ENCODE data around the gene PDE4B. TPM values are rescaled to one million over a fixed set of nuclear protein-coding genes. Genes with fewer than 3 reads are reported as not detected.

PDE4B gene
- total RNA-seq, 2 donors from 2014 or later: 4.3 to 18.0 TPM

DNA sequence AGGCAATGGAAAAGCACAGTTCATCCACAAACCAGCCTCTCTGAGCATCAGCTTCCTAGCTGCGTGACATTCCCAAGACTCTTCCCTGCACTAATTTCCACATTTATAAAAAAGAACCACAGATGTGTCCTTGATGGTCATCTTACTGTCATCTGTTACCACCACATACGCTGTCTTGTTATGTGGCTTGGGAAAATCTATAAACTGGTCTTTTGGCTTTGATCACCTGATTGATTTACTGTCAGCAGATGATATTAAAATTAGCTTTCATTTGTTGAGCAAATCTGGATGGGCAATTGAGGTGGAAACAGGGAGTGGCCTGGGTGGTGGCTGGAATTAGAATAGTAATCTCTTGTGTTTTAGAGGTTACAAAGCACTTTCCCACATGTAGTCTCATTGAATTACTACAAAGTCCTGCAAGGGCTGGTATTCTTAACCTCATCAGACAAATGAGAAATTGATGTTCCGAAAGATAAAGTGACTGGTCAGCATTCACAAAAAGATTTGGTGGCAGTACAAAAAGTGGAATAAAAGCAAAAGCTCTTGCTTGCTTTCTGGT lies 509.6 kb downstream of the PDE4B start:
- DNase-seq: no peak
- H3K4me3 ChIP-seq (ENCODE audit: low read length): no peak overlapping the region
- no peak overlapping the region for H3K27ac Mint-ChIP-seq
- H3K4me1 ChIP-seq (ENCODE audit: control insufficient read depth, insufficient read depth, low read length): peaks cover 5% of the 10 kb centered on the region
- no peaks in the 10 kb centered on the region for H3K9me3 ChIP-seq (ENCODE audit: control insufficient read depth, low read length)
- peaks cover 11% of the 10 kb centered on the region for H3K4me1 Mint-ChIP-seq
- no peaks in the 10 kb centered on the region for H3K36me3 Mint-ChIP-seq (ENCODE audit: low read depth)
- no peaks in the 10 kb centered on the region for H3K27me3 ChIP-seq (ENCODE audit: control insufficient read depth, insufficient read depth, low read length, poor library complexity, severe bottlenecking)
- 93 to 96% methylated on average over 3 of the region's 3 CpGs for WGBS, 2 experiments (ENCODE audit: insufficient coverage in 1 of 2, insufficient read length in 1 of 2)
- H3K4me3 Mint-ChIP-seq: no peak overlapping the region
- TF ChIP-seq, protein P1, sequence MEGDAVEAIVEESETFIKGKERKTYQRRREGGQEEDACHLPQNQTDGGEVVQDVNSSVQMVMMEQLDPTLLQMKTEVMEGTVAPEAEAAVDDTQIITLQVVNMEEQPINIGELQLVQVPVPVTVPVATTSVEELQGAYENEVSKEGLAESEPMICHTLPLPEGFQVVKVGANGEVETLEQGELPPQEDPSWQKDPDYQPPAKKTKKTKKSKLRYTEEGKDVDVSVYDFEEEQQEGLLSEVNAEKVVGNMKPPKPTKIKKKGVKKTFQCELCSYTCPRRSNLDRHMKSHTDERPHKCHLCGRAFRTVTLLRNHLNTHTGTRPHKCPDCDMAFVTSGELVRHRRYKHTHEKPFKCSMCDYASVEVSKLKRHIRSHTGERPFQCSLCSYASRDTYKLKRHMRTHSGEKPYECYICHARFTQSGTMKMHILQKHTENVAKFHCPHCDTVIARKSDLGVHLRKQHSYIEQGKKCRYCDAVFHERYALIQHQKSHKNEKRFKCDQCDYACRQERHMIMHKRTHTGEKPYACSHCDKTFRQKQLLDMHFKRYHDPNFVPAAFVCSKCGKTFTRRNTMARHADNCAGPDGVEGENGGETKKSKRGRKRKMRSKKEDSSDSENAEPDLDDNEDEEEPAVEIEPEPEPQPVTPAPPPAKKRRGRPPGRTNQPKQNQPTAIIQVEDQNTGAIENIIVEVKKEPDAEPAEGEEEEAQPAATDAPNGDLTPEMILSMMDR (conservative IDR thresholded peaks at IDR 0.05): no peak
- no peaks in the 10 kb centered on the region for H3K27me3 Mint-ChIP-seq (ENCODE audit: insufficient read depth)
- no peaks in the 10 kb centered on the region for H3K9me3 Mint-ChIP-seq
- H3K9ac ChIP-seq (ENCODE audit: extremely low read depth, low read length, poor library complexity, severe bottlenecking): no peak overlapping the region
- H3K27ac ChIP-seq (ENCODE audit: low read depth, low read length): no peak overlapping the region
- H3K36me3 ChIP-seq (ENCODE audit: control insufficient read depth, insufficient read depth, low read length): no peaks in the 10 kb centered on the region

DNA sequence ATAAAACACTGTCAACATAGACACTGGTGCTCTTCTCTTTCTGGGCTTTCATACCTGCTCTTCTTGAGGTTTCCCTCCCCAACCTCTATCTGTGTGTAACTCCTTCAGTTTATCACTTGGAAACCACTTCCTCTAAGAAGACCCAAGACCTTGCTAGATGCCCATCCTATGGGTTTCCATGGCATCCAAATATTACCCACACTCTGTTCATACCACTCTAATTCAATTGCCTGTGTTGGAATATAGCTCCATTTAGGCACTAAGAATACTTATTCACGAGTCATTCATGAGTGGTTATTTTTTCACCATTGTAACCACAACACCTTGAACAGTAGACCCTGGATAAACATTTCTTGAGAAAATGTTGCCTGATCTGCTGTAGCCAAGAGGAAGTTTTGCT lies 510.1 kb downstream of the PDE4B start:
- no peaks in the 10 kb centered on the region for H3K27me3 Mint-ChIP-seq (ENCODE audit: insufficient read depth)
- H3K27ac Mint-ChIP-seq: no peak overlapping the region
- TF ChIP-seq, protein P1 (conservative IDR thresholded peaks at IDR 0.05): no peak
- H3K9me3 Mint-ChIP-seq: no peaks in the 10 kb centered on the region
- no peaks in the 10 kb centered on the region for H3K36me3 ChIP-seq (ENCODE audit: control insufficient read depth, insufficient read depth, low read length)
- no peak overlapping the region for H3K4me3 ChIP-seq (ENCODE audit: low read length)
- DNase-seq: no peak
- H3K36me3 Mint-ChIP-seq (ENCODE audit: low read depth): no peaks in the 10 kb centered on the region
- H3K4me3 Mint-ChIP-seq: no peak overlapping the region
- peaks cover 8% of the 10 kb centered on the region for H3K4me1 ChIP-seq (ENCODE audit: control insufficient read depth, insufficient read depth, low read length)
- no peak overlapping the region for H3K9ac ChIP-seq (ENCODE audit: extremely low read depth, low read length, poor library complexity, severe bottlenecking)
- 95 to 100% methylated on average over 1 of the region's 1 CpG for WGBS, 2 experiments (ENCODE audit: insufficient coverage in 1 of 2, insufficient read length in 1 of 2)
- H3K9me3 ChIP-seq (ENCODE audit: control insufficient read depth, low read length): no peaks in the 10 kb centered on the region
- H3K27ac ChIP-seq (ENCODE audit: low read depth, low read length): no peak overlapping the region
- no peaks in the 10 kb centered on the region for H3K27me3 ChIP-seq (ENCODE audit: control insufficient read depth, insufficient read depth, low read length, poor library complexity, severe bottlenecking)
- peaks cover 11% of the 10 kb centered on the region for H3K4me1 Mint-ChIP-seq

DNA sequence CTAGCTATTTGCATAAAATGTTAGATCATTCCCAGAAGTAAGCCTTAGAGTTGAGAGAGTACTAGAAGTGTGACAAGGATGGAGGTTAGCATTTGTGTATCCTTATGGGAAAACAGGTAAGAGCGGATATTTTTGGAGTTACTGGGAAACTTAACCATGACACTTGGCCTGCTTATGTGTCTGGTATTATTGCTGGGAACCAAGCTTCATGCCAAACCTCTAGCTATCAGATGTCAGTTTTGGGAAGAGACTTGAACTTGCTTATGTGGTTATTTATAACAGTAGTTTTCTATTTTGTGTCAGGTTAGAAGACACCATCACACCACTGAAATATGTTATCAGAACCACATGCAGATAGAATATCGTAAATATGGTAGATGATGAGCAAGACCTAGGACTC lies 511.0 kb downstream of the PDE4B start:
- Mint-ChIP-seq H3K9me3 (no peaks in the 10 kb centered on the region), H3K4me1 (peaks cover 11% of the 10 kb centered on the region), H3K27ac (no peak overlapping the region), H3K36me3 (ENCODE audit: low read depth) (no peaks in the 10 kb centered on the region), H3K27me3 (ENCODE audit: insufficient read depth) (no peaks in the 10 kb centered on the region), H3K4me3 (no peak overlapping the region)
- Histone ChIP-seq H3K4me3 (ENCODE audit: low read length) (no peak overlapping the region), H3K4me1 (ENCODE audit: control insufficient read depth, insufficient read depth, low read length) (peaks cover 8% of the 10 kb centered on the region), H3K36me3 (ENCODE audit: control insufficient read depth, insufficient read depth, low read length) (no peaks in the 10 kb centered on the region), H3K27me3 (ENCODE audit: control insufficient read depth, insufficient read depth, low read length, poor library complexity, severe bottlenecking) (no peaks in the 10 kb centered on the region), H3K27ac (ENCODE audit: low read depth, low read length) (no peak overlapping the region), H3K9me3 (ENCODE audit: control insufficient read depth, low read length) (no peaks in the 10 kb centered on the region), H3K9ac (ENCODE audit: extremely low read depth, low read length, poor library complexity, severe bottlenecking) (no peak overlapping the region)
- DNase-seq: no peak
- TF ChIP-seq, protein P1 (conservative IDR thresholded peaks at IDR 0.05): no peak
- 88 to 97% methylated on average over 1 of the region's 2 CpGs for WGBS, 2 experiments (ENCODE audit: insufficient coverage in 1 of 2, insufficient read length in 1 of 2)

Data from endodermal cell (in vitro differentiated cells).